Kidney (tissue), 14 donors: ENCODE data around the gene SH3RF1. TPM values are rescaled to one million over a fixed set of nuclear protein-coding genes. Genes with fewer than 3 reads are reported as not detected.

ENCODE experiments used
- DNase-seq, 5 donors: peaks; one replicate each; pipeline ENCODE4 v3.0.0-alpha.2; 2013 to 2020
- FAIRE-seq: peaks from 2 replicates; lab custom pipeline; 2012; peaks lifted over from hg19 to GRCh38; lab: Jason Lieb, UNC
- H3K27ac ChIP-seq, 2 donors: one replicate each; pipeline ENCODE4 v1.7.0; 2013; ENCODE audit warnings: low read depth in 2 of 2, low read length in 2 of 2, inconsistent platforms in 1 of 2
- H3K27me3 ChIP-seq: one replicate; pipeline ENCODE4 v1.7.1; 2013; ENCODE audit warnings: low read length, inconsistent platforms; ENCODE audit not compliant: control insufficient read depth, insufficient read depth
- H3K36me3 ChIP-seq, 3 donors: one replicate each; pipeline versions ENCODE4 v1.7.0 to v1.7.1; 2013; ENCODE audit warnings: low read length in 3 of 3, control low read depth in 1 of 3, inconsistent platforms in 1 of 3; ENCODE audit not compliant: insufficient read depth in 3 of 3, control insufficient read depth in 2 of 3
- H3K4me1 ChIP-seq, 3 donors: one replicate each; pipeline versions ENCODE4 v1.7.0 to v1.7.1; 2013; ENCODE audit warnings: low read length in 3 of 3, inconsistent platforms in 1 of 3, low read depth in 1 of 3; ENCODE audit not compliant: control insufficient read depth in 2 of 3, insufficient read depth in 2 of 3
- H3K4me3 ChIP-seq, 3 donors: one replicate each; pipeline versions ENCODE4 v1.7.0 to v1.8.1; 2013; ENCODE audit warnings: low read length in 3 of 3, control low read depth in 1 of 3, inconsistent platforms in 1 of 3
- H3K9ac ChIP-seq, 3 donors: one replicate each; pipeline versions ENCODE4 v1.7.0 to v1.7.1; 2013; ENCODE audit warnings: low read length in 3 of 3, control low read depth in 1 of 3, inconsistent platforms in 1 of 3
- H3K9me3 ChIP-seq, 3 donors: one replicate each; pipeline versions ENCODE4 v1.7.0 to v1.7.1; 2013; ENCODE audit warnings: low read length in 3 of 3, control low read depth in 1 of 3, inconsistent platforms in 1 of 3; ENCODE audit not compliant: control insufficient read depth in 2 of 3, insufficient read depth in 1 of 3
- CTCF ChIP-seq: IDR thresholded peaks from 3 replicates; pipeline ENCODE4 v1.5.1; 2012; ENCODE audit warnings: mild to moderate bottlenecking, moderate library complexity, borderline replicate concordance; ENCODE audit not compliant: insufficient read depth; ENCODE audit errors: extremely low read depth
- intact Hi-C: fragments of 100-400 bp; cut with DNase I; formaldehyde crosslinking; loops from one replicate; pipeline ENCODE4 v1.11.1; 2022
- polyA plus RNA-seq: library from polyadenylated mRNA; stranded (reverse); fragments of 350-450 nt; fragmentation: Illumina TruSeq; extraction: RNeasy Lipid Tissue Mini Kit (QIAGEN cat#74804); gene quantifications from one replicate; pipeline ENCODE4 v1.2.3, GENCODE V29; 2014; ENCODE audit warnings: low read depth, low replicate concordance; ENCODE audit not compliant: insufficient read depth
- total RNA-seq: library from RNA; stranded (reverse); fragmentation: NEBNext Ultra II Directional; extraction: Animal tissue kit (Norgen Biotek cat#: 25700); gene quantifications from one replicate; pipeline ENCODE4 v1.2.1, GENCODE V29; 2021
- donor health status: control.
- donor health status: control.
- donor health status: control.
- donor health status: control.
- donor health status: control.
- donor health status: DM: yes; HTN: yes; CAD: no.
- donor health status: Normal renal cell carcinoma (clear cell type).

The SH3RF1 gene
- total and polyA plus RNA-seq, 2 donors from 2014 or later: 8.2 to 35.7 TPM

GRCh38 chr4:169215656-169216055 is 55.1 kb downstream of the SH3RF1 start:
- TF ChIP-seq CTCF: no peak
- H3K9me3 ChIP-seq: no peaks in the 10 kb centered on the region
- no peaks in the 10 kb centered on the region for H3K36me3 ChIP-seq
- H3K9ac ChIP-seq: no peak overlapping the region
- peaks cover 0 to 15% (median 5%) of the 10 kb centered on the region in 3 donors for H3K4me1 ChIP-seq
- intact Hi-C loops: no loop called here
- peak; percentile 15 for FAIRE-seq
- DNase-seq: no peak
- no peak overlapping the region for H3K27ac ChIP-seq
- H3K4me3 ChIP-seq: no peak overlapping the region
- H3K27me3 ChIP-seq: no peaks in the 10 kb centered on the region

GRCh38 chr4:169212981-169213380 is 57.8 kb downstream of the SH3RF1 start:
- Histone ChIP-seq H3K36me3 (no peaks in the 10 kb centered on the region), H3K4me1 (no peaks in the 10 kb centered on the region), H3K9ac (no peak overlapping the region), H3K27me3 (no peaks in the 10 kb centered on the region), H3K9me3 (no peaks in the 10 kb centered on the region), H3K4me3 (no peak overlapping the region), H3K27ac (no peak overlapping the region)
- no peak for TF ChIP-seq CTCF
- FAIRE-seq: no peak
- intact Hi-C loops: no loop called here
- no peak for DNase-seq

GRCh38 chr4:169210504-169211118 is 60.1 kb downstream of the SH3RF1 start:
- no peaks in the 10 kb centered on the region for H3K36me3 ChIP-seq
- no peaks in the 10 kb centered on the region for H3K4me1 ChIP-seq
- no peaks in the 10 kb centered on the region for H3K27me3 ChIP-seq
- DNase-seq (no peak), FAIRE-seq (peak; percentile 53)
- no peak for TF ChIP-seq CTCF
- H3K9me3 ChIP-seq: no peaks in the 10 kb centered on the region
- H3K4me3 ChIP-seq: no peak overlapping the region
- intact Hi-C loops: no loop called here
- no peak overlapping the region for H3K27ac ChIP-seq
- no peak overlapping the region for H3K9ac ChIP-seq
